Measurements from ENCODE around the gene TAF10. TPM values are rescaled to one million over a fixed set of nuclear protein-coding genes. Genes with fewer than 3 reads are reported as not detected.

TAF10 gene
- total RNA-seq, 3 donors from 2014 or later = 84.0 to 135 (median 115) TPM

DNA sequence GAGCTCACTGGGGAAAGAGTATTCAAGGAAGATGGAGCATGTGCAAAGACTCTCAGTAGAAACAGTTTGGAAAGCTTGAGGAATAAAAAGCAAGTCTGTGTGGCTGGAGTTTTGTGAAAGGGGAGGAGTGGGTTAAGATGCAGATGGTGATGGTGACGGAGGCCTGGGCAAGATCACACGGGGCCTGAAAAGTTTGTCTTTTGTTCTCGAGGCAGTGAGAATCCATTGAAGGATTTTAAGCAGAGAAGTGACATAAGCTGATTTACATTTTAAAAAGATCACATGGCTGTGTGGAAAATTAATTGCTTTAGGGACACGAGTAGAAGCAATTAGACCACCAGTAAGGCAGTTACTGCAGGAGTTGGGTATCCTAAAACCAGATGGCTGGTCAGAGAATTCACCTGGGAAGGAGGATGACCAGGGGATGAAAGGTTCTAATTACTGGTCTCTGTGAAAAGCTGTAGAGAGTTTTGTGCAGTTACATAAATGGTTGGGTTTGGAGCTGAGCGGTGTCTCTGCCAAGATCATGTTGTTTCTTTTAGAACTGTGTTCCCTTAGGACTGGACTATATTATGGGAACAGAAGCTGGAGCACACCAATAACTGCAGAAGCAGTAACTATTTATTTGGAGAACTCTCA, 15.7 kb downstream of the TAF10 start:
- Histone ChIP-seq H3K36me3 (ENCODE audit: low read depth) (no peaks in the 10 kb centered on the region), H3K4me3 (no peak overlapping the region), H3K4me1 (ENCODE audit: low read depth) (no peaks in the 10 kb centered on the region), H3K9me3 (no peaks in the 10 kb centered on the region)
- DNase-seq (no peak), ATAC-seq (no peak)
- intact Hi-C loops (cut with DNase I, micrococcal nuclease) = loop anchor here in 1 of 2 donors (10.0 kb wide), 1 partner anchor 52 kb away; no protein-coding TSS in a partner anchor
- TF ChIP-seq, protein P1, sequence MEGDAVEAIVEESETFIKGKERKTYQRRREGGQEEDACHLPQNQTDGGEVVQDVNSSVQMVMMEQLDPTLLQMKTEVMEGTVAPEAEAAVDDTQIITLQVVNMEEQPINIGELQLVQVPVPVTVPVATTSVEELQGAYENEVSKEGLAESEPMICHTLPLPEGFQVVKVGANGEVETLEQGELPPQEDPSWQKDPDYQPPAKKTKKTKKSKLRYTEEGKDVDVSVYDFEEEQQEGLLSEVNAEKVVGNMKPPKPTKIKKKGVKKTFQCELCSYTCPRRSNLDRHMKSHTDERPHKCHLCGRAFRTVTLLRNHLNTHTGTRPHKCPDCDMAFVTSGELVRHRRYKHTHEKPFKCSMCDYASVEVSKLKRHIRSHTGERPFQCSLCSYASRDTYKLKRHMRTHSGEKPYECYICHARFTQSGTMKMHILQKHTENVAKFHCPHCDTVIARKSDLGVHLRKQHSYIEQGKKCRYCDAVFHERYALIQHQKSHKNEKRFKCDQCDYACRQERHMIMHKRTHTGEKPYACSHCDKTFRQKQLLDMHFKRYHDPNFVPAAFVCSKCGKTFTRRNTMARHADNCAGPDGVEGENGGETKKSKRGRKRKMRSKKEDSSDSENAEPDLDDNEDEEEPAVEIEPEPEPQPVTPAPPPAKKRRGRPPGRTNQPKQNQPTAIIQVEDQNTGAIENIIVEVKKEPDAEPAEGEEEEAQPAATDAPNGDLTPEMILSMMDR (IDR thresholded peaks at IDR 0.05) = no peak

DNA sequence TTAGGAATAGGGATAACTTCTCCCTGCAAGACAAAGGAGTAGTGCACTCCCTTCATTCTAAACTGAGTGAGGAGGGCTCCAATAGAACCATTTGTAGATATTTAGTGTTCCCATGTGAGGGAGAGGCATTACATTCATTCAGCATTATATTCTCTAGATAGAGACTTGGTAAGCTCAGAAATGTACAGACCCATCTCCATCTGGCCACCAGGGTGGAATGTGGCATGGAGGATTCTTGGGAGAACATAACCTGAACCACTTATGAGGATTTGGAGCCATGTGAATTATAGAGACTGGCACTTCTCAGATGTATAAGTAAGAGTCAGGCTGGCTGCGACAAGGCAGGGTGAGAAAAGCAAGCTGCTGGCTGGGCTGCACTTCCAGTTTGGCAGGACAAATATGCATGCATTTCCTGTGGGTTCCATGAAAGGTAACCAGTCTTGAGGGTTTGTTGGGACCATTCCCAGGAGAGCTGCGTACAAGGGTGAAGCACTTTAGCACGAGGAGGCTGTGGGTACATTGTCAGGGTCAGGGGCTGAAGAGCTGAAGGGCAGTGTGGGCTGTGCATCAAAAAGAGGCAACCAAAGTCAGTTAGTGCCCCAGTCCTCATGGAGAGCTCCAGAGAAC, 17.8 kb downstream of the TAF10 start:
- intact Hi-C loops (cut with DNase I, micrococcal nuclease) = loop anchor here in 1 of 2 donors (10.0 kb wide), 1 partner anchor 49 kb away; no protein-coding TSS in a partner anchor
- Histone ChIP-seq H3K36me3 (ENCODE audit: low read depth) (no peaks in the 10 kb centered on the region), H3K9me3 (no peaks in the 10 kb centered on the region), H3K4me1 (ENCODE audit: low read depth) (no peaks in the 10 kb centered on the region), H3K4me3 (no peak overlapping the region)
- TF ChIP-seq, protein P1 (IDR thresholded peaks at IDR 0.05) = no peak
- no peak for ATAC-seq
- DNase-seq = no peak

DNA sequence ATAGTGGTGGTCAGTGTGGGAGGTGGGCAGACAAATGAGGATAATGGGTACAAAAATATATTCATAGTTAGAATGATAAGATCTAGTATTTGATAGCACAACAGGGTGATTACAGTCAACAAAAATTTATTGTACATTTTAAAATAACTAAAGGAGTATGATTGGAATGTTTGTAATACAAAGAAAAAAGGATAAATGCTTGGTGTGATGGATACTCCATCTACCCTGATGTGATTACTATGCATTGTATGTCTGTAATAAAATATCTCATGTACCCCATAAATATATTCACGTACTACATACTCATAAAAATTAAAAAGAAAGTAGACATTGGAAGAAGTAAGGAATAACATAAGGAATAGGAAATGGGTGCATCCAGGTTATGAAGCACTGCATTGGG, 24.0 kb downstream of the TAF10 start:
- Histone ChIP-seq H3K9me3 (peaks cover 18% of the 10 kb centered on the region), H3K36me3 (ENCODE audit: low read depth) (no peaks in the 10 kb centered on the region), H3K4me1 (ENCODE audit: low read depth) (no peaks in the 10 kb centered on the region), H3K4me3 (no peak overlapping the region)
- DNase-seq (no peak), ATAC-seq (no peak)
- TF ChIP-seq, protein P1 (IDR thresholded peaks at IDR 0.05) = no peak
- intact Hi-C loops (cut with DNase I, micrococcal nuclease) = no loop called here

DNA sequence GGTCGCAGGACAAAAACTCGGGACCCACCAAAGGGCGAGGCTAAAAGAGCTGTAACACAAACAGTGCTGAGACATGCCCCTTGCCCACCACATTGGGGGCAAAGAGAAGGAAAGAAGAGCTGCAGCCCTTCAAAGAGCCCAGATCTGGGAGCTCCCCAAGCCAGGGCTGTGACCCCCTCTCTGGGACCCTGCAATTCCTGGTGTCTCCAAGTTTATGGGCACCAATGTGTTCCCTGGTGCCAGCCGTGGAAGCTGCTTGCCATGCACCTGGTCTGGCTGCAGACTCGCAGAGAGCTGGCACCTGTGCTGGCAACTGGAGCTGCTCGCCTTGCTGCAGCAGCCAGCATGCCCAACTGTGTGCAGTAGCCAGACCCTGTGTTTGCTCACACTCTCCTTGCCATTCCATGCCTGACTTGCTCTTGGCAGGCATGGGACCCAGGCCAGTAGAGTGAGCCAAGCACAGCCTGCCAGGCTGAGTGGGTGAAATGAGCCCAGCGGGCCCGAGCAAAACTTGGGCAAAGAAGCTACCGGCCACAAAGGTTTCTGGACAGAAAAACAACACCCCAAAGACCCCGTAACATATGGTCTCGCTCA, 24.6 kb downstream of the TAF10 start:
- no peaks in the 10 kb centered on the region for H3K36me3 ChIP-seq (ENCODE audit: low read depth)
- intact Hi-C loops (cut with DNase I, micrococcal nuclease) = no loop called here
- no peak for ATAC-seq
- no peaks in the 10 kb centered on the region for H3K4me1 ChIP-seq (ENCODE audit: low read depth)
- no peak overlapping the region for H3K4me3 ChIP-seq
- TF ChIP-seq, protein P1 (IDR thresholded peaks at IDR 0.05) = no peak
- peaks cover 20% of the 10 kb centered on the region for H3K9me3 ChIP-seq
- no peak for DNase-seq

- H3K9me3 ChIP-seq = peaks cover 20% of the 10 kb centered on the region
- ATAC-seq (no peak), DNase-seq (no peak)
- no peaks in the 10 kb centered on the region for H3K36me3 ChIP-seq (ENCODE audit: low read depth)
- H3K4me3 ChIP-seq = no peak overlapping the region
- TF ChIP-seq, protein P1 (IDR thresholded peaks at IDR 0.05) = no peak
- intact Hi-C loops (cut with DNase I, micrococcal nuclease) = no loop called here
- no peaks in the 10 kb centered on the region for H3K4me1 ChIP-seq (ENCODE audit: low read depth)
Observed at GRCh38 chr11:6586434-6587359, 25.3 kb downstream of the TAF10 start.

Data from mucosa of descending colon (tissue), 3 donors.